GM12872 (cell line): Measurements from ENCODE around the gene ITGA8.

ENCODE experiments used
- CTCF ChIP-seq: IDR thresholded peaks from 3 replicates; pipeline ENCODE4 v1.5.1; 2011; ENCODE audit warnings: low read depth, mild to moderate bottlenecking, low read length, moderate library complexity; ENCODE audit not compliant: insufficient read depth

ITGA8 gene

GRCh38 chr10:15591431-15591830 lies 128.3 kb downstream of the ITGA8 start:
- TF ChIP-seq CTCF = no peak

DNA sequence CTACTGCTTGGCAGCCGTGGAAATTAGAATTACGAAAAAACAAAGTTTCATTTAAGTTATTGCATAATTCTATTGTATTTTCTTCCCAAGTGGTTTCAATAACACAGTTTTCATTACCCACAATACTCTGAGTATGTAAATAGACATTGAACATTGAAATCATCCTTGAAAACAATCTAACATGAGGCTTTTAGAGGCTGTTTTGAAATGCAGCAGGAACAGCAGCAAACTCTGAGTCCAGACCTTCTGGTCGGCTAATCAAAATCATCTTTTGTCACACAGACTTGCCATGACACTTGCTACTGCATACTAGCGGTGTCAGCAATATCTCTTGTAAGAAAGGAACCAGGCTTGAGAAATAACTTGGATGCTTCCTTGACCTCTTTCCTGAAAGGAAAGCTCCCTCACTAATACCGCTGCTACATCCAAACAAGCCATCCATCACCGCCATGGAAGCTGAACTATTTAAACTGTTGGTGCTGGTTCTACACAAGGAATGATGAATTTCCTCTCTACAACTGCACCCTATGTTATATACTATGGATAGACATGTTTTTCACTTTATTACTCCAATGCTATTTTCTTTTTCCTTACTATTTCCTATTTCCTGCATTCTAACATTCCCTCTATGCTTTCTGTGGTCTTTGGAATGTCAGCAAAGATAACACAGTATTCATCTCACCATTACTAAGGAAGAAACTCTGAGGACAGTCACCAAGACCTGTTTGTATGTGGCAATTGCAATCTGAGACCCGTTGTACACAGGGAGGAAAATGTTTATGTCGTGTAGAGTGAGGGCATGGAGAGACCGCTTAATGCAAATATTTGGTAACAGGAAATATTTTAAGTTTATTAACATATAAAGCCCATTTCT lies 130.8 kb downstream of the ITGA8 start:
- TF ChIP-seq CTCF = no peak

DNA sequence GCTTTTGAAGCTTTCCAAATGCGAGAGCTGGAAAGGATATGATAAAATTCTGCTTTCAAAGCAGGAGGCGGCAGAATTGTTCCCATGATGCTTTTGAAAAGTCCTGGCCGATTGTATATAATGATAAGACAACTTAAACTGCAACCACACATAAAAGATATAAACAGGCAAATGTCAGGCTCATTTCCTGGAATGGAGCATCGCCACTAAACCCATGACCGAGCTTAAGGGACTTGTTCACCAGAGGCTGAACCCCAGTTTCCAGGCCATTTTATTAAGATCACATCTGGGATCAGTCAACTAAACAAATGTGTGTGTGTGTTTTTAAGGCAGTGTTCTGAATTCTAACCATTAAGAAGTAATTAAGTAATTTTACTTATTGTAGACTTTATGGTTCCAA lies 131.6 kb downstream of the ITGA8 start:
- TF ChIP-seq CTCF = no peak

DNA sequence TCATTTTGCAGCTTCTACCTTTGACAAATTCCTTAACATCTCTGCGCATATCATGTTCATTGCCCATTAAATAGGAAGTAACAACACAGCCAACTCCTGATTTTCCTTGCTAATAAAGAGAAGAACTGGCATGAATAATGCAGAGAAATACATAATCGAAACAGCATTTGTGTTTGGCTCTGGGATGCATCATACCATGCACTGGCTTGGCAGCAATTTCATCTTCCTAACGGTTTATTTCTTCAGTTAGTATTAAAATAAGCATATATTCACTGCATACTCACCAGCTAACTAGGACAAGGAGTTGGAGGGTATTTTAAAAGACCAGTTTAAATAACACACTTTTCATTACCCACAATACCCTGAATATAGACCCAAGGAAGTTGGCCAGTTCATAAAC lies 132.5 kb downstream of the ITGA8 start:
- no peak for TF ChIP-seq CTCF

DNA sequence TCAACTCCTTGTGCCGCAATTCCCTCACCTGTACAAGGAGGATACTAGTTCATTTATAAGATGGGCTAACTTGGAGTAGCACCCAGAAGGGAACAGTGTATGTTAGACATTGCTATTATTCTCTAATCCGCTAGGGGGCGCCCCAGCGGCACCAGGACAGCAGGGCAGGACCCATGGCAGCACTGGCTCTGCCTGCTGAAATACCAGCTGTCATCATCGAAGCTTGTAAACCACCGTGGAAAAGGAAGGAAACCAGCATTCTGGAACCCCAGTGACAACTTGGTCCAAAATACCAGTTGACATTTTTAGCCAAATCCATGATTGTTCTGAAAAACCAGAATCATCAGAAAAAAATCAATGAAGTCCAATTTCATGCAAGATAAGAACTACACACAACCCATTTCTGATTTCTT lies 134.4 kb downstream of the ITGA8 start:
- TF ChIP-seq CTCF = peak; percentile 76

DNA sequence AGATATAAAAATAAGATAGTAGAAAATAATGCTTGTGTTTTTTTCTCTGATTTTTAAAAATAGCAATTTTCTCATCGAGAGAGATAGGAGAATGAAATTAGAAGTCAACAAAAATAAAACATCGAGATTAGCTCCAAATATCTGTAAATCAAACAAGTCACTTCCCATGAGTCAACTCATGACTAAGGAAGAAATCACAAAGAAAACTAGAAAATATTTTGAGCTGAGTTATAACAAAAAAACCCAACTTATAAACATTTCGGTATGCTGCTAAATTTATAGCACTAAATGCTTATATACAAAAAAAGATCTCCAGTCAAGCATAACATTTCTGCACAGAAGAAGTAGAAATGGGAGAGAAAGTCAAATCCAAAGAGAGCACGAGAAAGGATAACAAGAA lies 140.1 kb downstream of the ITGA8 start:
- TF ChIP-seq CTCF = no peak

- TF ChIP-seq CTCF = no peak
These were observed 147.1 kb downstream of the ITGA8 start for GRCh38 chr10:15572531-15573045.
